Right atrium auricular region (tissue), 2 donors: Measurements from ENCODE around the gene SHANK1. TPM values are rescaled to one million over a fixed set of nuclear protein-coding genes. Genes with fewer than 3 reads are reported as not detected.

ENCODE experiments used
- DNase-seq: peaks from one replicate; pipeline ENCODE4 v3.0.0-alpha.2; 2019; ENCODE audit warnings: low spot score
- H3K27ac ChIP-seq, 2 donors: fragments of 200-600 bp; sonication (generic); 1 replicate in 1 of 2; 2 replicates in 1 of 2; pipeline ENCODE4 v1.5.1; 2016 to 2019
- H3K27me3 ChIP-seq, 2 donors: fragments of 200-600 bp; sonication (generic); one replicate each; pipeline versions ENCODE4 v1.5.1 to v1.6.0; 2017 to 2019
- H3K36me3 ChIP-seq: fragments of 200-600 bp; sonication (generic); one replicate; pipeline ENCODE4 v1.5.1; 2016
- H3K4me1 ChIP-seq, 2 donors: fragments of 200-600 bp; sonication (generic); one replicate each; pipeline versions ENCODE4 v1.5.1 to v1.6.0; 2017 to 2019
- H3K4me3 ChIP-seq, 2 donors: fragments of 200-600 bp; sonication (generic); 1 replicate in 1 of 2; 2 replicates in 1 of 2; pipeline ENCODE4 v1.5.1; 2017 to 2019; ENCODE audit warnings: mild to moderate bottlenecking in 1 of 2, moderate library complexity in 1 of 2
- H3K9me3 ChIP-seq, 2 donors: fragments of 200-600 bp; sonication (generic); one replicate each; pipeline ENCODE4 v1.5.1; 2019
- CTCF ChIP-seq, 2 donors: fragments of 200-600 bp; sonication (generic); IDR thresholded peaks; one replicate each; pipeline ENCODE4 v1.5.1; 2019; ENCODE audit warnings: antibody characterized with exemption in 2 of 2
- total RNA-seq, 2 donors: library from RNA; depleted of rRNA; stranded (reverse); fragments of >200 nt; gene quantifications; one replicate each; pipeline ENCODE4 v1.1.0, GENCODE V29; 2016

Gene SHANK1
- total RNA-seq, 2 donors from 2014 or later, result 0.56 to 1.8 TPM

DNA sequence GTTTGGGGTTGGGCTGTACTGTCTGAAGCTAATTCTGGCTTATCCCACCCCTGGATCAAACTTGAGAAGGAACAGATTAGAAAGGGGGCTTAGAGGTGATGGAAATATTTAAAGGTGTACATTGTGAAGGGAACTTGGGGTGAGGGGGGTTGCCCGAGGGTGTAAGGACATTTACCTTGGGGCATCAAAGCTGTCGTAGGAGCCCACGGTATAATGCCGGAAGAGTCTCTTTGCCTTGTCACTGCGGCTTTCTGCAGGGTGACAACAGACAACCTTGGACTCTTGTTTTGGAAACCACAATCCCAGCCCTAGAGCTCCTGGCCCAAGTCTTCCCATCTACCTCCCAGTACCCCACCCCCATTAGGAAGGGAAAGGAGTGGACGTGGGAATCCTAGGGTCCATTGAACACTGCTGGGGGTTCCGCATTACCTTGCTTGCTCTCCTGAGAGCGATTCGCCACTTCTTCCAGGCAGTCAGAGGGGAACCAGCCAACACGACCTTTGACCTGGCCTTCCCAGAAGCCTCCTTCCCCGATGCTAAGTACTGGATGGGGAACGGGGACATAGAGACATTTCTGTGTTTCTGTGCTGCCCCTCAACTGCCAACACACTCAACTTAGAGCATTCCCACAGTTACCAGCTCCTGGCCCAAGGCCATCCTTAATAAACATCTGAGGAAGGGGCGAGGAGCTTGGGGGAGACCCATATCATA lies 22.0 kb downstream of the SHANK1 start:
- Histone ChIP-seq H3K27me3 (peaks cover 8 to 25% of the 10 kb centered on the region in 2 donors), H3K27ac (no peak overlapping the region), H3K4me1 (peaks cover 0 to 4% of the 10 kb centered on the region in 2 donors), H3K9me3 (no peaks in the 10 kb centered on the region), H3K36me3 (no peaks in the 10 kb centered on the region), H3K4me3 (no peak overlapping the region)
- DNase-seq, result no peak
- no peak for TF ChIP-seq CTCF (IDR thresholded peaks at IDR 0.05)

DNA sequence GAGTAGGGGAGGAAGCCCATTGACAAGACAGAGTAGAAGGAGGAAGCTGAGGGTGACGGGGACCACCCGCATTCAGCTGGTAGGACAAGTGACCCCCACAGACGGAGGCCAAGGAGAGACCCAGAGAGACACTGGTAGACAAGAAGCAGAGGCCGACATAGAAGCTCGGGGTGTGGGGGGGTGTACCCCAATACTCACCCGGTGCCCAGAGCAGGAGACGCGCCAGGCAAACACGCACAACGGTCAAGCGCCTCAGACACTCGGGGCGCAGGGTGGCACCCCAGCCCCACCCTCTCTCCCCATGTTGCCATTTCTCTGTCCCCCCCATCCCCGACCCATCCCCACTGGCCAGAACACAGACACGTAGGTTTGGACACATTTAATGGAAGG lies 23.5 kb downstream of the SHANK1 start:
- no peaks in the 10 kb centered on the region for H3K9me3 ChIP-seq
- TF ChIP-seq CTCF (IDR thresholded peaks at IDR 0.05), result no peak
- peaks cover 8 to 25% of the 10 kb centered on the region in 2 donors for H3K27me3 ChIP-seq
- H3K4me1 ChIP-seq, result peaks cover 0 to 4% of the 10 kb centered on the region in 2 donors
- no peak overlapping the region for H3K27ac ChIP-seq
- DNase-seq, result no peak
- no peak overlapping the region for H3K4me3 ChIP-seq
- H3K36me3 ChIP-seq, result no peaks in the 10 kb centered on the region

DNA sequence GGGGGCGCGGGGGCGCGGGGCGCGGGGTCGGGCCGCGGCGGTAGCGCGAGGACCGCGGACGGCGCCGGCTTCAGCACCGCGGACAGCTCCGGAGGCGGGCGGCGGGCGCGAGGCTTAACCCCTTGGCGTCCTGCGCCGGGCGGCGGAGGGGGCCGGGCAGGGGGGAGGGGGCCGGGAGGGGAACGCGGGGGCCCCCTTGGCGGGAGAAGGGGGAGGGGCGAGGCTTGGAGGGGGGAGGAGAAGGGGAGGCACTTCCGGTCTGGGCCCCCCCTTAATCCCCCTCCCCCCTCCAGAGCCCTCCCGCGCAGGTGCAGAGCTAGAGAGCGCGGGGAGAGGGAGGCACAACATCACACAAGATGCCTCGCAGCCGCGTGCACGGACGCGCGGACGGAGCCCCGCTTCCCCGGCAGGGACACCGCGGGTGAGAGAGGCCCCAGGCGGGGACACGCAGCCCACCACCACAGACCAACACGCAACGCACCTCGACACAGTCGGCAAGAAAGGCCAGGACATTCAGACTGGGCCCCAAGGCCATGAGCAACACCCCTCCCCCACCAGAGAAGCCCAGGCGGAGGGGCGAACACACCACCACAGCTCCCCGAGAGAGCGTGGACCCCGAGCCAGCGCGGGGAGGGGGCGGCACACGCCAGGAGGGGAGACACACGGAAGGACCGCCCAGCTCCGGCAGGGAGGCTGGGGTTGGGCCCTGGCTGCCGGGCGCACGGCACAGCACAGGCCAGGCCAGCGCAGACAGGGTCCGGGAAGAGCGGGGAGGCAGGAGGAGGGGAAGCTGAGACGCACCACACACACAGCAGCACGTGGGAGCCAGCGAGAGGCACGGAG lies 24.1 kb downstream of the SHANK1 start:
- H3K36me3 ChIP-seq, result no peaks in the 10 kb centered on the region
- DNase-seq, result no peak
- no peak overlapping the region for H3K4me3 ChIP-seq
- peaks cover 0 to 4% of the 10 kb centered on the region in 2 donors for H3K4me1 ChIP-seq
- H3K27ac ChIP-seq, result no peak overlapping the region
- H3K27me3 ChIP-seq, result peaks cover 8 to 25% of the 10 kb centered on the region in 2 donors
- no peak for TF ChIP-seq CTCF (IDR thresholded peaks at IDR 0.05)
- H3K9me3 ChIP-seq, result no peaks in the 10 kb centered on the region

GRCh38 chr19:50694815-50695145 lies 24.8 kb downstream of the SHANK1 start:
- TF ChIP-seq CTCF (IDR thresholded peaks at IDR 0.05), result no peak
- H3K9me3 ChIP-seq, result no peaks in the 10 kb centered on the region
- no peak overlapping the region for H3K4me3 ChIP-seq
- DNase-seq, result no peak
- H3K27me3 ChIP-seq, result peaks cover 8 to 25% of the 10 kb centered on the region in 2 donors
- peaks cover 0 to 4% of the 10 kb centered on the region in 2 donors for H3K4me1 ChIP-seq
- no peaks in the 10 kb centered on the region for H3K36me3 ChIP-seq
- no peak overlapping the region for H3K27ac ChIP-seq

- Histone ChIP-seq H3K36me3 (no peaks in the 10 kb centered on the region), H3K9me3 (no peaks in the 10 kb centered on the region), H3K27ac (no peak overlapping the region), H3K4me1 (peaks cover 0 to 4% of the 10 kb centered on the region in 2 donors), H3K4me3 (no peak overlapping the region), H3K27me3 (peaks cover 8 to 25% of the 10 kb centered on the region in 2 donors)
- TF ChIP-seq CTCF (IDR thresholded peaks at IDR 0.05), result no peak
- DNase-seq, result no peak
Observed at GRCh38 chr19:50693064-50693975, 26.3 kb downstream of the SHANK1 start.
